T-helper 17 cell (primary cell): Measurements from ENCODE around the gene TTC38. TPM values are rescaled to one million over a fixed set of nuclear protein-coding genes. Genes with fewer than 3 reads are reported as not detected.
"Not testable (repeated sequence)": the region's sequence is repeated elsewhere in the genome, so short reads cannot be mapped to it uniquely, and the experiment has no call there.

Experiments
- ATAC-seq: fragments of 150-1000 bp; cut with Tn5 transposase; 2 replicates; pipeline ENCODE4 v1.10.0; 2021; ENCODE audit warnings: mild to moderate bottlenecking, moderate library complexity
- DNase-seq, 3 donors: peaks; one replicate each; pipeline versions ENCODE4 v3.0.0 to v3.0.0-alpha.2; 2020 to 2021
- H3K9me3 ChIP-seq: one replicate; pipeline ENCODE4 v1.7.0; 2013; ENCODE audit warnings: low read length, mild to moderate bottlenecking; ENCODE audit not compliant: control insufficient read depth, poor library complexity, severe bottlenecking
- H3K27ac Mint-ChIP-seq: one replicate; pipeline ENCODE4 v1.8.0; 2022; ENCODE audit warnings: mild to moderate bottlenecking, moderate library complexity, mixed read lengths
- H3K27me3 Mint-ChIP-seq: one replicate; pipeline ENCODE4 v1.8.0; 2022; ENCODE audit warnings: mixed read lengths
- H3K36me3 Mint-ChIP-seq: one replicate; pipeline ENCODE4 v1.8.0; 2022; ENCODE audit warnings: low read depth, mixed read lengths
- H3K4me1 Mint-ChIP-seq: one replicate; pipeline ENCODE4 v1.8.0; 2022; ENCODE audit warnings: mild to moderate bottlenecking, mixed read lengths
- H3K4me3 Mint-ChIP-seq: one replicate; pipeline ENCODE4 v1.8.0; 2022; ENCODE audit warnings: mild to moderate bottlenecking, moderate library complexity, mixed read lengths
- total RNA-seq, 4 donors: library from RNA in 2 of 4; stranded (reverse) in 2 of 4; gene quantifications; one replicate each; pipeline ENCODE4 v1.2.3 and lab custom pipeline; 2022 to 2026

TTC38 gene
- total RNA-seq, 2 donors from 2014 or later: 4.3 to 7.1 TPM

- peaks cover 19% of the 10 kb centered on the region for H3K4me1 Mint-ChIP-seq
- no peaks in the 10 kb centered on the region for H3K36me3 Mint-ChIP-seq
- H3K27me3 Mint-ChIP-seq: peaks cover 13% of the 10 kb centered on the region
- DNase-seq (no peak), ATAC-seq (no peak)
- no peak overlapping the region for H3K27ac Mint-ChIP-seq
- no peaks in the 10 kb centered on the region for H3K9me3 ChIP-seq
- no peak overlapping the region for H3K4me3 Mint-ChIP-seq
These were observed 32.7 kb downstream of the TTC38 start for GRCh38 chr22:46300491-46300890.

- Mint-ChIP-seq H3K36me3 (no peaks in the 10 kb centered on the region), H3K27me3 (peaks cover 11% of the 10 kb centered on the region), H3K27ac (no peak overlapping the region), H3K4me3 (no peak overlapping the region), H3K4me1 (peaks cover 7% of the 10 kb centered on the region)
- H3K9me3 ChIP-seq: no peaks in the 10 kb centered on the region
- no peak for ATAC-seq
- no peak for DNase-seq
These were observed 35.6 kb downstream of the TTC38 start for GRCh38 chr22:46303347-46303965.

GRCh38 chr22:46308283-46308988, 40.6 kb downstream of the TTC38 start:
- no peak overlapping the region for H3K4me3 Mint-ChIP-seq
- H3K36me3 Mint-ChIP-seq: no peaks in the 10 kb centered on the region
- no peak for ATAC-seq

GRCh38 chr22:46309526-46310085, 41.8 kb downstream of the TTC38 start:
- DNase-seq (no peak), ATAC-seq (no peak)
- H3K9me3 ChIP-seq: no peaks in the 10 kb centered on the region
- Mint-ChIP-seq H3K4me1 (peaks cover 5% of the 10 kb centered on the region), H3K27me3 (no peaks in the 10 kb centered on the region), H3K36me3 (no peaks in the 10 kb centered on the region), H3K27ac (no peak overlapping the region), H3K4me3 (no peak overlapping the region)

More at GRCh38 chr22:46308283-46308988, 40.6 kb downstream of the TTC38 start:
- no peaks in the 10 kb centered on the region for H3K9me3 ChIP-seq
- peaks cover 5% of the 10 kb centered on the region for H3K4me1 Mint-ChIP-seq
- H3K27ac Mint-ChIP-seq: no peak overlapping the region
- H3K27me3 Mint-ChIP-seq: no peaks in the 10 kb centered on the region
- no peak for DNase-seq

- ATAC-seq (no peak), DNase-seq (no peak)
- H3K36me3 Mint-ChIP-seq: no peaks in the 10 kb centered on the region
- no peak overlapping the region for H3K4me3 Mint-ChIP-seq
- H3K27ac Mint-ChIP-seq: no peak overlapping the region
- H3K4me1 Mint-ChIP-seq: peaks cover 5% of the 10 kb centered on the region
- no peaks in the 10 kb centered on the region for H3K9me3 ChIP-seq
- H3K27me3 Mint-ChIP-seq: no peaks in the 10 kb centered on the region
These were observed 44.2 kb downstream of the TTC38 start for GRCh38 chr22:46312056-46312455.

GRCh38 chr22:46312848-46313247, 45.0 kb downstream of the TTC38 start:
- H3K27me3 Mint-ChIP-seq, ATAC-seq, H3K36me3 Mint-ChIP-seq, H3K4me1 Mint-ChIP-seq, H3K9me3 ChIP-seq, H3K27ac Mint-ChIP-seq, H3K4me3 Mint-ChIP-seq, DNase-seq: not testable (repeated sequence)

- Mint-ChIP-seq H3K4me1 (no peaks in the 10 kb centered on the region), H3K36me3 (no peaks in the 10 kb centered on the region), H3K27me3 (no peaks in the 10 kb centered on the region), H3K27ac (no peak overlapping the region), H3K4me3 (no peak overlapping the region)
- no peaks in the 10 kb centered on the region for H3K9me3 ChIP-seq
- ATAC-seq (no peak), DNase-seq (no peak)
These were observed 48.2 kb downstream of the TTC38 start for GRCh38 chr22:46315976-46316375.

- Mint-ChIP-seq H3K36me3 (no peaks in the 10 kb centered on the region), H3K4me1 (no peaks in the 10 kb centered on the region), H3K27me3 (no peaks in the 10 kb centered on the region), H3K4me3 (no peak overlapping the region), H3K27ac (peak overlapping the region; percentile 72)
- no peaks in the 10 kb centered on the region for H3K9me3 ChIP-seq
- DNase-seq: no peak
- ATAC-seq: no peak
These were observed 49.8 kb downstream of the TTC38 start for GRCh38 chr22:46317646-46318045.

GRCh38 chr22:46318576-46318975, 50.8 kb downstream of the TTC38 start:
- Mint-ChIP-seq H3K27me3 (no peaks in the 10 kb centered on the region), H3K4me1 (no peaks in the 10 kb centered on the region), H3K27ac (peak overlapping the region; percentile 72), H3K4me3 (no peak overlapping the region), H3K36me3 (no peaks in the 10 kb centered on the region)
- no peaks in the 10 kb centered on the region for H3K9me3 ChIP-seq
- no peak for ATAC-seq
- no peak for DNase-seq

- ATAC-seq (no peak), DNase-seq (no peak)
- no peaks in the 10 kb centered on the region for H3K9me3 ChIP-seq
- H3K4me1 Mint-ChIP-seq: no peaks in the 10 kb centered on the region
- H3K4me3 Mint-ChIP-seq: no peak overlapping the region
- H3K27me3 Mint-ChIP-seq: no peaks in the 10 kb centered on the region
- no peak overlapping the region for H3K27ac Mint-ChIP-seq
- no peaks in the 10 kb centered on the region for H3K36me3 Mint-ChIP-seq
These were observed 51.5 kb downstream of the TTC38 start for GRCh38 chr22:46319319-46319718.

- ATAC-seq (no peak), DNase-seq (no peak)
- Mint-ChIP-seq H3K27me3 (no peaks in the 10 kb centered on the region), H3K27ac (no peak overlapping the region), H3K4me3 (no peak overlapping the region), H3K36me3 (no peaks in the 10 kb centered on the region), H3K4me1 (no peaks in the 10 kb centered on the region)
- no peaks in the 10 kb centered on the region for H3K9me3 ChIP-seq
These were observed 52.4 kb downstream of the TTC38 start for GRCh38 chr22:46320166-46320710.

GRCh38 chr22:46320716-46321386, 53.0 kb downstream of the TTC38 start:
- Mint-ChIP-seq H3K27ac (no peak overlapping the region), H3K4me3 (no peak overlapping the region), H3K27me3 (no peaks in the 10 kb centered on the region), H3K36me3 (no peaks in the 10 kb centered on the region), H3K4me1 (no peaks in the 10 kb centered on the region)
- no peak for ATAC-seq
- DNase-seq: no peak
- H3K9me3 ChIP-seq: no peaks in the 10 kb centered on the region

GRCh38 chr22:46322711-46323110, 54.9 kb downstream of the TTC38 start:
- Mint-ChIP-seq H3K27ac (peak overlapping the region; percentile 9), H3K4me1 (no peaks in the 10 kb centered on the region), H3K36me3 (no peaks in the 10 kb centered on the region), H3K4me3 (no peak overlapping the region), H3K27me3 (no peaks in the 10 kb centered on the region)
- no peaks in the 10 kb centered on the region for H3K9me3 ChIP-seq
- ATAC-seq (no peak), DNase-seq (no peak)
